GM12878 (cell line): ENCODE data around the gene FOXG1. TPM values are rescaled to one million over a fixed set of nuclear protein-coding genes. Genes with fewer than 3 reads are reported as not detected.

Source experiments
- ATAC-seq: fragments of 200-7000 bp; cut with Tn5 transposase; 3 replicates; pipeline ENCODE4 v1.9.1; 2020; ENCODE audit warnings: mild to moderate bottlenecking, moderate library complexity
- BruUV-seq: library from RNA; stranded (reverse); fragments of 400-500 nt; replicated peaks from 2 replicates; lab custom pipeline; 2021; lab: Mats Ljungman, UMichigan
- CTCF ChIA-PET: fragments of 300-600 bp; sonication (Branson Sonifier 250); formaldehyde crosslinking; extraction: SDS; loops from one replicate; lab custom pipeline; 2021; ENCODE audit warnings: inconsistent platforms; lab: Yijun Ruan, JAX
- POLR2A ChIA-PET: fragments of 350-600 bp; formaldehyde crosslinking; extraction: SDS; loops from one replicate; lab custom pipeline; 2021; ENCODE audit warnings: inconsistent platforms; lab: Charles Lee
- RAD21 ChIA-PET: fragments of 300-600 bp; sonication (Branson Sonifier 250); formaldehyde crosslinking; loops from one replicate; lab custom pipeline; 2023; ENCODE audit warnings: antibody characterized with exemption; ENCODE audit not compliant: unreplicated experiment; lab: Charles Lee
- SMC1A ChIA-PET: fragments of 300-600 bp; sonication (Branson Sonifier 250); formaldehyde crosslinking; loops from one replicate; lab custom pipeline; 2023; ENCODE audit not compliant: unreplicated experiment, uncharacterized antibody; lab: Charles Lee
- DNase-seq: peaks from one replicate; pipeline ENCODE4 v3.0.0-alpha.2; 2011; ENCODE audit warnings: low read depth, low spot score
- FAIRE-seq: peaks from 3 replicates; lab custom pipeline; 2011; peaks lifted over from hg19 to GRCh38; lab: Jason Lieb, UNC
- H2AFZ ChIP-seq: 2 replicates; pipeline ENCODE4 v1.6.0; 2011; ENCODE audit warnings: low read depth, low read length, control low read depth; ENCODE audit not compliant: control insufficient read depth
- H3K27ac ChIP-seq: 2 replicates; pipeline ENCODE4 v1.5.1; 2011; ENCODE audit warnings: control low read depth; ENCODE audit not compliant: control insufficient read depth, insufficient read depth
- H3K27me3 ChIP-seq, 2 experiments: replicated peaks in 1 of 2; 2 replicates each; pipeline versions ENCODE4 v1.6.0 to v1.6.1; 2011; ENCODE audit warnings: low read length in 1 of 2; ENCODE audit not compliant: control insufficient read depth in 2 of 2, insufficient read depth in 2 of 2
- H3K36me3 ChIP-seq, 2 experiments: 2 replicates each; pipeline ENCODE4 v1.5.1; 2011; ENCODE audit warnings: low read length in 1 of 2; ENCODE audit not compliant: control insufficient read depth in 2 of 2, insufficient read depth in 2 of 2
- H3K4me1 ChIP-seq: 2 replicates; pipeline ENCODE4 v1.6.1; 2011; ENCODE audit warnings: mild to moderate bottlenecking, low read length, moderate library complexity, mixed read lengths; ENCODE audit not compliant: control insufficient read depth, insufficient read depth
- H3K4me2 ChIP-seq: 2 replicates; pipeline ENCODE4 v1.6.0; 2011; ENCODE audit warnings: control low read depth; ENCODE audit not compliant: control insufficient read depth, insufficient read depth
- H3K4me3 ChIP-seq: fragments of 200-600 bp; sonication (generic); 2 replicates; pipeline ENCODE4 v1.5.1; 2016
- H3K79me2 ChIP-seq: 2 replicates; pipeline ENCODE4 v1.6.0; 2011; ENCODE audit warnings: low read length; ENCODE audit not compliant: control insufficient read depth, insufficient read depth
- H3K9ac ChIP-seq: 2 replicates; pipeline ENCODE4 v1.8.0; 2011; ENCODE audit warnings: low read length, control low read depth, mixed read lengths; ENCODE audit not compliant: control insufficient read depth, insufficient read depth
- H3K9me3 ChIP-seq: replicated peaks from 3 replicates; pipeline ENCODE4 v1.5.1; 2011; ENCODE audit warnings: mild to moderate bottlenecking, low read length; ENCODE audit not compliant: control insufficient read depth, insufficient read depth
- H4K20me1 ChIP-seq: 2 replicates; pipeline ENCODE4 v1.6.0; 2011; ENCODE audit not compliant: control insufficient read depth, insufficient read depth
- CBX3 ChIP-seq: fragments of 200-600 bp; sonication (generic); IDR thresholded peaks from 2 replicates; pipeline ENCODE4 v1.6.1; 2016; ENCODE audit warnings: low read depth, borderline replicate concordance
- HDGF ChIP-seq: fragments of 450-650 bp; IDR thresholded peaks from 2 replicates; pipeline ENCODE4 v1.6.1; 2016; ENCODE audit warnings: antibody characterized with exemption
- IKZF2 ChIP-seq, 2 experiments: fragments of 450-650 bp; IDR thresholded peaks; 2 replicates each; pipeline ENCODE4 v1.6.1; 2017; ENCODE audit warnings: mild to moderate bottlenecking in 2 of 2, moderate library complexity in 2 of 2
- MTA2 ChIP-seq: fragments of 450-650 bp; IDR thresholded peaks from 2 replicates; pipeline ENCODE4 v1.6.1; 2016; ENCODE audit warnings: low read depth, mild to moderate bottlenecking, moderate library complexity
- NBN ChIP-seq: fragments of 450-650 bp; IDR thresholded peaks from 2 replicates; pipeline ENCODE4 v1.6.1; 2016
- NFXL1 ChIP-seq: fragments of 450-650 bp; IDR thresholded peaks from 2 replicates; pipeline ENCODE4 v1.6.1; 2017; ENCODE audit warnings: antibody characterized with exemption, mild to moderate bottlenecking, borderline replicate concordance
- NR2F1 ChIP-seq: fragments of 450-650 bp; conservative IDR thresholded peaks from 2 replicates; pipeline ENCODE4 v1.6.1; 2017; ENCODE audit warnings: mild to moderate bottlenecking
- RBBP5 ChIP-seq: fragments of 200-600 bp; sonication (generic); conservative IDR thresholded peaks from 2 replicates; pipeline ENCODE4 v1.6.1; 2016
- RUNX3 ChIP-seq: IDR thresholded peaks from 2 replicates; pipeline ENCODE4 v1.6.1; 2012; ENCODE audit warnings: low read length, inconsistent platforms
- SIX5 ChIP-seq: IDR thresholded peaks from 2 replicates; pipeline ENCODE4 v1.6.1; 2011; ENCODE audit warnings: mild to moderate bottlenecking, low read depth, low read length, moderate library complexity; ENCODE audit not compliant: severe bottlenecking
- TCF12 ChIP-seq: IDR thresholded peaks from 2 replicates; pipeline ENCODE4 v1.6.1; 2011; ENCODE audit warnings: low read depth, mild to moderate bottlenecking, low read length
- ZBTB11 ChIP-seq: fragments of 450-650 bp; formaldehyde crosslinking; IDR thresholded peaks from 2 replicates; pipeline ENCODE4 v1.5.0; 2022; ENCODE audit warnings: mild to moderate bottlenecking, missing genetic modification characterization
- ZSCAN29 ChIP-seq: fragments of 450-650 bp; IDR thresholded peaks from 2 replicates; pipeline ENCODE4 v1.6.1; 2017; ENCODE audit warnings: mild to moderate bottlenecking, moderate library complexity
- WGBS: methylation state at CpG from one replicate; pipeline ENCODE4 v1.1.6; 2016; ENCODE audit warnings: low lambda C conversion rate; ENCODE audit not compliant: insufficient replicate concordance, insufficient coverage; ENCODE audit errors: missing lambda C conversion rate; 5-methylcytosine and 5-hydroxymethylcytosine counted together
- in situ Hi-C: fragments of 300-500 bp; cut with MboI; formaldehyde crosslinking; loops from 9 replicates; pipeline ENCODE4 v1.14.3; 2018; ENCODE audit warnings: mixed read lengths
- intact Hi-C: fragments of 100-400 bp; cut with micrococcal nuclease; formaldehyde crosslinking; loops from one replicate; pipeline ENCODE4 v1.14.2; 2022; ENCODE audit not compliant: unreplicated experiment
- polyA plus RNA-seq, 11 experiments: library from polyadenylated mRNA; depleted of rRNA in 4 of 11; unstranded in 6 of 11; stranded (reverse) in 5 of 11; fragments of >200 nt; fragmentation: Nextera tagmentation in 4 of 11; fragmentation: Illumina TruSeq in 1 of 11; extraction: Ambion mirVana in 4 of 11; extraction: Trizol in 1 of 11; gene quantifications; 1 replicate in 1 of 11; 2 replicates in 10 of 11; pipeline versions ENCODE4 v1.2.1 to v1.2.3, GENCODE V29; 2011 to 2016; ENCODE audit warnings: inconsistent platforms in 2 of 11, missing spikeins in 2 of 11, low read depth in 1 of 11
- total RNA-seq, 4 experiments: library from RNA; depleted of rRNA in 3 of 4; stranded (reverse); fragments of >200 nt in 3 of 4; fragmentation: Illumina TruSeq in 1 of 4; extraction: Trizol in 1 of 4; gene quantifications; 2 replicates each; pipeline versions ENCODE4 v1.2.1 to v1.2.3, GENCODE V29; 2013 to 2021
- TF ChIP-seq, protein P1 (sequence below): fragments of 450-650 bp; IDR thresholded peaks from 2 replicates; pipeline ENCODE4 v1.6.1; 2018; ENCODE audit warnings: borderline replicate concordance, mild to moderate bottlenecking; ENCODE audit not compliant: partially characterized antibody

Gene FOXG1
- total and polyA plus RNA-seq, 10 of the 15 experiments (the other 5 are each of a cell fraction or from before 2014, with no cell fraction given): 0.04 to 0.44 (median 0.06) TPM; not detected in 1

DNA sequence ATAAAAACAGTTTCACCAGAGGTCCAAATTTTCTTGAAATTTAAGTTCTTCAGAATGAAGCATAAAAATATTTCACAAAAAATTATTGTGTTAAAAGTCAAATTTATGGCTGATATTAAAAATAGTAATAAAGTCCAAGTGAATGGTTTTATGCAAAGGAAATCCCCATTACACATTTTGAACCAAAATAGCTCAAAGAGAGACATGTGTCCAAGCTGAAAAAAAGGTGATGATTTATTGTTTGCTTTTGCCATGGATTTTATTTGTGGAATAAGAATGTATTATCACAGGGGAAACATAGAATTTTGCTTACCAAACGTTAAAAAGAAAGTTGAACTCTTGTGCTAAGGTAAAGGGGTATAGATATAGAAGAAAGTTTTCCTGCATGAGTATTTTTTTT is 4.6 kb downstream of the FOXG1 start (continued):
- TF ChIP-seq NR2F1: no peak
- TF ChIP-seq IKZF2 (IDR thresholded peaks at IDR 0.05): no peak
- TF ChIP-seq CBX3: no peak
- no peak for TF ChIP-seq ZBTB11 (CRISPR knock-in tag)

DNA sequence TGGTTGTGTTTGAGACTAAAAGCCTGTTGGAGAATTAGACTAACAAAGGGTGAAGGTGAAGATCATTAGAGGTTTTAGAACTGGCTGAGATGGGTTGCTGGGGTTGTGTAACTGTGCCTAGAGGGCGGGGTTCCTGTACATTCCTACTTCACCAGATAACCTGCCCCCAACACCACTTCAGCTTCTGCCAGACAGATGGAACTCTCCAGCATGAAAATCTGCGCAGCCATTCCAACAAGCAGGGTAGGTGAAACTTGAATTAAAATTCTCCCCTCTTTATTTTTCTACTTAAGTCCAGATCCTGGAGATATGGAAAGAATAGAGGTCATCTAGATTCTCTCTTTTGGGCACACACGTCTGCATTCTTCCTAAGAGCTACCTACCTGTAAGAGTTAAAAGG is 6.0 kb downstream of the FOXG1 start:
- no peaks in the 10 kb centered on the region for H3K36me3 ChIP-seq
- no peaks in the 10 kb centered on the region for H3K4me1 ChIP-seq
- no peaks in the 10 kb centered on the region for H3K79me2 ChIP-seq
- ChIA-PET SMC1A (no interaction called here), POLR2A (no interaction called here), CTCF (no interaction called here), RAD21 (no interaction called here)
- FAIRE-seq: no peak
- DNase-seq: no peak
- peaks cover 2% of the 10 kb centered on the region; the same call in 1 of the 3 replicates for H3K9me3 ChIP-seq
- H3K27ac ChIP-seq: no peak overlapping the region
- ATAC-seq: no peak
- H3K27me3 ChIP-seq: no peaks in the 10 kb centered on the region; a peak in 1 of 4 replicates
- no peak overlapping the region for H3K4me3 ChIP-seq
- BruUV-seq: no TSS peak
- in situ Hi-C loops (loop anchor here (25.0 kb wide), 2 partner anchors 440 to 1665 kb away; no protein-coding TSS in a partner anchor), intact Hi-C loops (loop anchor here (5.0 kb wide), 1 partner anchor 450 kb away; no protein-coding TSS in a partner anchor)
- no peak overlapping the region for H3K4me2 ChIP-seq
- H3K9ac ChIP-seq: no peak overlapping the region
- 0% methylated on average over 3 of the region's 3 CpGs for WGBS
- no peak overlapping the region for H2AFZ ChIP-seq
- H4K20me1 ChIP-seq: no peaks in the 10 kb centered on the region
- TF ChIP-seq HDGF (no peak), NFXL1 (no peak), MTA2 (no peak), ZBTB11 (CRISPR knock-in tag) (no peak), ZSCAN29 (no peak), NBN (no peak), TCF12 (no peak), RUNX3 (no peak), RBBP5 (no peak), SIX5 (no peak)
- TF ChIP-seq, protein P1, sequence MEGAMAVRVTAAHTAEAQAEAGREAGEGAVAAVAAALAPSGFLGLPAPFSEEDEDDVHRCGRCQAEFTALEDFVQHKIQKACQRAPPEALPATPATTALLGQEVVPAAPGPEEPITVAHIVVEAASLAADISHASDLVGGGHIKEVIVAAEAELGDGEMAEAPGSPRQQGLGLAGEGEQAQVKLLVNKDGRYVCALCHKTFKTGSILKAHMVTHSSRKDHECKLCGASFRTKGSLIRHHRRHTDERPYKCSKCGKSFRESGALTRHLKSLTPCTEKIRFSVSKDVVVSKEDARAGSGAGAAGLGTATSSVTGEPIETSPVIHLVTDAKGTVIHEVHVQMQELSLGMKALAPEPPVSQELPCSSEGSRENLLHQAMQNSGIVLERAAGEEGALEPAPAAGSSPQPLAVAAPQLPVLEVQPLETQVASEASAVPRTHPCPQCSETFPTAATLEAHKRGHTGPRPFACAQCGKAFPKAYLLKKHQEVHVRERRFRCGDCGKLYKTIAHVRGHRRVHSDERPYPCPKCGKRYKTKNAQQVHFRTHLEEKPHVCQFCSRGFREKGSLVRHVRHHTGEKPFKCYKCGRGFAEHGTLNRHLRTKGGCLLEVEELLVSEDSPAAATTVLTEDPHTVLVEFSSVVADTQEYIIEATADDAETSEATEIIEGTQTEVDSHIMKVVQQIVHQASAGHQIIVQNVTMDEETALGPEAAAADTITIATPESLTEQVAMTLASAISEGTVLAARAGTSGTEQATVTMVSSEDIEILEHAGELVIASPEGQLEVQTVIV: no peak
